B cell (primary cell): ENCODE measurements around the gene DRC1.

Source experiments
- CTCF ChIP-seq: fragments of 200-600 bp; IDR thresholded peaks from one replicate; pipeline ENCODE4 v1.8.0; 2022; ENCODE audit warnings: antibody characterized with exemption, mild to moderate bottlenecking
- EZH2 ChIP-seq: IDR thresholded peaks from 2 replicates; pipeline ENCODE4 v1.6.1; 2012; ENCODE audit warnings: borderline replicate concordance, low read depth, mild to moderate bottlenecking, moderate library complexity, low read length; ENCODE audit not compliant: insufficient read depth, poor library complexity, severe bottlenecking

GRCh38 chr2:26471289-26471688 is 69.6 kb downstream of the DRC1 start:
- no peak for TF ChIP-seq CTCF
- TF ChIP-seq EZH2: no peak
